ENCODE measurements around the gene AAMP. TPM values are rescaled to one million over a fixed set of nuclear protein-coding genes. Genes with fewer than 3 reads are reported as not detected.
"Not testable (repeated sequence)": the region's sequence is repeated elsewhere in the genome, so short reads cannot be mapped to it uniquely, and the experiment has no call there.

Gene AAMP, protein sequence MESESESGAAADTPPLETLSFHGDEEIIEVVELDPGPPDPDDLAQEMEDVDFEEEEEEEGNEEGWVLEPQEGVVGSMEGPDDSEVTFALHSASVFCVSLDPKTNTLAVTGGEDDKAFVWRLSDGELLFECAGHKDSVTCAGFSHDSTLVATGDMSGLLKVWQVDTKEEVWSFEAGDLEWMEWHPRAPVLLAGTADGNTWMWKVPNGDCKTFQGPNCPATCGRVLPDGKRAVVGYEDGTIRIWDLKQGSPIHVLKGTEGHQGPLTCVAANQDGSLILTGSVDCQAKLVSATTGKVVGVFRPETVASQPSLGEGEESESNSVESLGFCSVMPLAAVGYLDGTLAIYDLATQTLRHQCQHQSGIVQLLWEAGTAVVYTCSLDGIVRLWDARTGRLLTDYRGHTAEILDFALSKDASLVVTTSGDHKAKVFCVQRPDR
- 100 to 1,000 TPM in 2 of 3 donors, 10 to 100 TPM in 1; 71.8 to 158 (median 101) TPM for polyA plus RNA-seq

DNA sequence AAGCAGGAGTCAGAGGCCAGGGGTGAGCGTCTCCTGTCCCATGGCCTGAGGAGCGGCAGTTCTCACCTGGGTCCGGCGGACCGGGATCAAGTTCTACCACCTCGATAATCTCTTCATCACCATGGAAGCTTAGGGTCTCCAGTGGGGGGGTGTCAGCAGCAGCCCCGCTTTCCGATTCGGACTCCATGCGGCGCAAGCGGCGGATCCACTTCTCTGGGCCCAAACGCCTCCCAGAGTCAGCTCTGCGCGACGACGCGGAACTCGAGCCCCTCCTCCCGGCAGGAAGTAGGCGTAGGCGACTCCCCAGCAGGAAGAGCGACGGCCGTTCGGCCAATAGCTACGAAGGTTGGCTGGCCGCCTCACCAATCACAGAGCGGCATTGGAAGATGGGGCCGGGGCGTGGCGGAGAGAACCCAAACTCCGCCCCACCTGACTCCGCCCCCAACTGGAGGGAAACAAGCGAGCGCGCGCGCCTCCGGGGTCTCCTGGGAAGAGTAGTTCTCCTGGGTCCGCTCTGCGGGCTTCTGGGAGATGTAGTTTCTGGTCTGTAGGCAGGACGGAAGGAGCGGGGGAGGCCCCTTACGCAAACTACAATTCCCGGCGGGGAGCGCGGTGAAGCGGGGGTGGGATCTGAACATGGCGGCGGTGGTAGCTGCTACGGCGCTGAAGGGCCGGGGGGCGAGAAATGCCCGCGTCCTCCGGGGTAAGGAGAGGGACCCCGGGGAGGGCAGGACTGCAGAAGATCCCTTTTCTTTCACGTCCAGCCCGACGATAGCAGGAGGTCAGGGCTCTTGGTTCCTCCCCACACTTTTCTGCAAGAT is at the start of gene AAMP, which contains the start of gene PNKD:
AAMP (minus strand) TSS at position 238 of the 821 bp plus-strand sequence; CDS start at position 187, 51 bp downstream.
PNKD (plus strand) TSS at position 620 of the 821 bp plus-strand sequence; CDS start at position 637, 17 bp downstream.
- Mint-ChIP-seq H3K27ac (peak within 1 kb of the TSS; percentile 79 to 92 (median 89)), H3K36me3 (peaks cover 5 to 15% (median 9%) of the 10 kb centered on the region in 3 donors), H3K4me3 (peak within 1 kb of the TSS; percentile 88 to 95 (median 94)), H3K4me1 (peaks cover 45 to 58% of the 10 kb centered on the region in 2 donors), H3K27me3 (ENCODE audit: low read depth in 3 of 3) (peaks cover 4 to 13% (median 5%) of the 10 kb centered on the region in 3 donors), H3K9me3 (no peaks in the 10 kb centered on the region)
- DNase-seq: peak; percentile 100

DNA sequence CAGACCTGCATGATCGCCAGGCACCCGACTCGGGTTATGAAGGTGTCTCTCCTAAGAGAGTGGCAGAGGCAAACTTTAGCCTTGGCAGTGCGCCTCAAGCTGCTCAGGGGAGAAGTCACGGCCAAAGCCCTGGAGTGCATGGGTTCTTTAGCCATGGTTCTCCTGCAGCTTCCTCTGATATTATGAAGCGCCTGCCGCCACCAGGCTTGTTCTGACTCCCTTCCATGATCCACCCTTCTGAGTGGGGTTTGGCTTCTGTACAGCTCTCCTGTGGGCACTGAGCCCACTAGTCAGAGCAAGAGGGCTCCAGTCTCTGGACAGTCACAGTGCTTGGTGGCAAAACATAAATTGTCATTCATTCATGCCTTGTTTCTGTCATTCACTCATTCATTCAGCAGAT is 48.3 kb upstream of the AAMP start:
- peaks cover 4 to 10% (median 6%) of the 10 kb centered on the region in 3 donors for H3K27me3 Mint-ChIP-seq (ENCODE audit: low read depth in 3 of 3)
- DNase-seq: no peak
- no peaks in the 10 kb centered on the region for H3K9me3 Mint-ChIP-seq
- peak overlapping the region in 1 of 6 donors; percentile 46 for H3K27ac Mint-ChIP-seq
- peaks cover 16 to 22% of the 10 kb centered on the region in 2 donors for H3K4me1 Mint-ChIP-seq
- H3K36me3 Mint-ChIP-seq: peaks cover 0 to 5% (median 0%) of the 10 kb centered on the region in 3 donors
- no peak overlapping the region for H3K4me3 Mint-ChIP-seq

DNA sequence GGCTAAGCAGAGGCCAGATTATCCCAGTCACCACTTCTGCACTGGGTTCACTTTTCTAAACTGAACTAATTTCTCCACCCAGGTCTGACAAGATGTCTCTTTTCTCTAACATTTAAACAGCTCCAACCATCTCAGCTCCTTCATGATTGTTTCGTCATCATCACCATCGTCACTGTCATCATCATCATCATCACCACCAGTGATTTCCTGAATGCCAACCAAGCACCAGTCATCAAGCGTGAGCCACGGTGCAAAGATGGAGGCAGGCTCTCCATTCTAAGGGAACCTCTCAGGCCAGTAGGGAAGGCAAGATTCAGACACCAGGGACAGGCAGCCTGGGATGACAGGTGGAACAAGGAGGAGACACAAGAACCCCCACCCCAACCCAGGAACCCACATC is 47.9 kb upstream of the AAMP start:
- H3K4me1 Mint-ChIP-seq: peaks cover 16 to 22% of the 10 kb centered on the region in 2 donors
- H3K4me3 Mint-ChIP-seq: no peak overlapping the region
- H3K36me3 Mint-ChIP-seq: peaks cover 0 to 5% (median 0%) of the 10 kb centered on the region in 3 donors
- DNase-seq: no peak
- peaks cover 4 to 10% (median 5%) of the 10 kb centered on the region in 3 donors for H3K27me3 Mint-ChIP-seq (ENCODE audit: low read depth in 3 of 3)
- H3K27ac Mint-ChIP-seq: no peak overlapping the region
- H3K9me3 Mint-ChIP-seq: no peaks in the 10 kb centered on the region

DNA sequence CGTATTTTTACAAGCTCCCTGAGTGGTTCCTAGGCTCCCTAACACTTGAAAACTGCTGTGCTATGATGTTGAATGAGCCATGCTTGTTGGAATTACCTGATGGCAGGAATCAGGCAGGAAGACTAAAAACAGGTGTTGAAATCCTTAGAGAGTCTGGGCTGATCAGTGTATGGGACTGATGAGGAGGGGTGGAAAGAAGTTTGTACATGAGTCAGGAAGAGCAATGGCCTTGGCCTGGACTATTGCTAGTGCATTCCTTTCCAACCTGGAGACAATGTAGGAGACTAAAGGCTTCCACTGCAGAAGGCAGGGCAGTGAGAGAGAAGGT is 47.3 kb upstream of the AAMP start:
- DNase-seq: no peak
- H3K4me3 Mint-ChIP-seq: no peak overlapping the region
- peaks cover 12 to 17% of the 10 kb centered on the region in 2 donors for H3K4me1 Mint-ChIP-seq
- no peaks in the 10 kb centered on the region for H3K9me3 Mint-ChIP-seq
- peak overlapping the region in 1 of 6 donors; percentile 1 for H3K27ac Mint-ChIP-seq
- H3K27me3 Mint-ChIP-seq (ENCODE audit: low read depth in 3 of 3): peaks cover 1 to 7% (median 2%) of the 10 kb centered on the region in 3 donors
- H3K36me3 Mint-ChIP-seq: peaks cover 0 to 5% (median 0%) of the 10 kb centered on the region in 3 donors

DNA sequence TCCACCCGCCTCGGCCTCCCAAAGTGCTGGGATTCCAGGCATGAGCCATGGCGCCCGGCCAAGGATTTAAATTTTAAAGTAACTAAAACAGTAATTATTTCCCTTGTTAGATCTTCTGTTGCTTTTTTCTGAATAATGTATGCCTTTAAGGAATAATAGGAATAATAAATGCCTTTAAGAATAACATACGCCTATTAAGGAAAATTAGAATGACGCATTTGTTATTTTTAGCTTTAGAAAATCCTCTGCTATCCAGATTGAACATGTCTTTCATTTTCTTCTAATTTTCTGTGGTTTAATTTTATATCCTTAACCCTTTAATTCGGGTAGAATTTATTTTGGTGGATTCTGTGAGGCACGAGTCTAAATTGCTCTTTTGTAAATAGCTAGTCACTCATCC is 45.5 kb upstream of the AAMP start:
- Mint-ChIP-seq H3K4me1 (peaks cover 12 to 16% of the 10 kb centered on the region in 2 donors), H3K4me3 (no peak overlapping the region), H3K36me3 (peaks cover 0 to 5% (median 0%) of the 10 kb centered on the region in 3 donors), H3K9me3 (no peaks in the 10 kb centered on the region), H3K27ac (no peak overlapping the region), H3K27me3 (ENCODE audit: low read depth in 3 of 3) (peaks cover 1 to 4% (median 2%) of the 10 kb centered on the region in 3 donors)
- DNase-seq: no peak

DNA sequence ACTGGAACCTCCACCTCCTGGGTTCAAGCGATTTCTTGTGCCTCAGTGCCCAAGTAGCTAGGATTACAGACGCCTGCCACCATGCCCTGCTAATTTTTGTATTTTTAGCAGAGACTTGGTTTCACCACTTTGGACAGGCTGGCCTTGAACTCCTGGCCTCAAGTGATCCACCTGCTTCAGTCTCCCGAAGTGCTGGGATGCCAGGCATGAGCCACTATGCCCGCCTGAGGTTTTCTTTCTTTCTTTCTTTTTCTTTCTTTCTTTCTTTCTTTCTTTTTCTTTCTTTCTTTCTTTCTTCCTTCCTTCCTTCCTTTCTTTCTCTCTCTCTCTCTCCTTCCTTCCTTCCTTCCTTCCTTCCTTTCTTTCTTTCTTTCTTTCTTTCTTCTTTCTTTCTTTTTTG is 44.8 kb upstream of the AAMP start:
- H3K4me1 Mint-ChIP-seq: peaks cover 12 to 16% of the 10 kb centered on the region in 2 donors
- not testable (repeated sequence) for H3K27me3 Mint-ChIP-seq (ENCODE audit: low read depth in 3 of 3); H3K27ac Mint-ChIP-seq; DNase-seq; H3K4me3 Mint-ChIP-seq; H3K9me3 Mint-ChIP-seq; H3K36me3 Mint-ChIP-seq

DNA sequence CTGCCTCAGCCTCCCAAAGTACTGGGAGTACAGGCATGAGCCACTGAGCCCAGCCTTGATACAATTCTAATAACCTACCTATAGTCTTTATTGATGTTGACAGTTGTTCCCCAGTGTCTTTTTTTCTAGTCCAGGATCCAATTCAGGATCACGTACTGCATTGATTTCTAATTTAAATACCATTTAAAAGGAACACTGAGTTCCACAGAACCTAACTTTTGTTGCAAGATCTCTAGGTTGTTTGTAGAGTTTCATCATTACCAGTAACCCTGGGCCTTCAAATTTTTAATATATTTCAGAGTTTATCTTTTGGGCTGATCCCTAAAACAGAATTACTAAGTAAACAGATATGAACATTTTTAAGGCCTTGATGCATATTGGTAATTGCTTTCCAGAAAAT is 43.4 kb upstream of the AAMP start:
- Mint-ChIP-seq H3K36me3 (peaks cover 0 to 5% (median 0%) of the 10 kb centered on the region in 3 donors), H3K4me1 (peaks cover 12 to 16% of the 10 kb centered on the region in 2 donors), H3K27me3 (ENCODE audit: low read depth in 3 of 3) (peaks cover 1 to 4% (median 2%) of the 10 kb centered on the region in 3 donors), H3K27ac (no peak overlapping the region), H3K4me3 (no peak overlapping the region), H3K9me3 (no peaks in the 10 kb centered on the region)
- DNase-seq: no peak

DNA sequence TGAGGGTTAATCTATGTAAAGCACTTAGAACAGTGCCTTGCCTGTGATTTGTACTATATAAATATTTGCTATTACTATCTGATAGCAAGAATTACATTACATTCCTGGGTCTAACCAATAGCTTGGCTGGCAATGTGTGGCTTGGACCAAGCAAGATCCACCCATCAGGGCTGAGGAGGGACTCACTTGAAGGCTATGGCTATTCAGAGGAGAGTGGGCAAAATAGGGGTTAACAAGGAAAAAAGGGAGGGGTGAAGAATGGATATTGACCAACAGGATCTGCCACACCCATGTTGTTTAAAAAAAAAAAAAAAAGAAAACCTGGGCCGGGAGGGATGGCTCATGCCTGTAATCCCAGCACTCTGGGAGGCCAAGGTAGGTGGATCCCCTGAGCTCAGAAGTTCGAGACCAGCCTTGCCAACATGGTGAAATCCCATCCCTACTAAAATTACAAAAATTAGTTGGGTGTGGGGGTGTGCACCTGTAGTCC is 42.4 kb upstream of the AAMP start:
- Mint-ChIP-seq H3K27me3 (ENCODE audit: low read depth in 3 of 3) (peaks cover 2 to 4% (median 2%) of the 10 kb centered on the region in 3 donors), H3K9me3 (no peaks in the 10 kb centered on the region), H3K4me1 (peaks cover 12 to 16% of the 10 kb centered on the region in 2 donors), H3K36me3 (peaks cover 0 to 5% (median 0%) of the 10 kb centered on the region in 3 donors), H3K4me3 (no peak overlapping the region), H3K27ac (no peak overlapping the region)
- no peak for DNase-seq

DNA sequence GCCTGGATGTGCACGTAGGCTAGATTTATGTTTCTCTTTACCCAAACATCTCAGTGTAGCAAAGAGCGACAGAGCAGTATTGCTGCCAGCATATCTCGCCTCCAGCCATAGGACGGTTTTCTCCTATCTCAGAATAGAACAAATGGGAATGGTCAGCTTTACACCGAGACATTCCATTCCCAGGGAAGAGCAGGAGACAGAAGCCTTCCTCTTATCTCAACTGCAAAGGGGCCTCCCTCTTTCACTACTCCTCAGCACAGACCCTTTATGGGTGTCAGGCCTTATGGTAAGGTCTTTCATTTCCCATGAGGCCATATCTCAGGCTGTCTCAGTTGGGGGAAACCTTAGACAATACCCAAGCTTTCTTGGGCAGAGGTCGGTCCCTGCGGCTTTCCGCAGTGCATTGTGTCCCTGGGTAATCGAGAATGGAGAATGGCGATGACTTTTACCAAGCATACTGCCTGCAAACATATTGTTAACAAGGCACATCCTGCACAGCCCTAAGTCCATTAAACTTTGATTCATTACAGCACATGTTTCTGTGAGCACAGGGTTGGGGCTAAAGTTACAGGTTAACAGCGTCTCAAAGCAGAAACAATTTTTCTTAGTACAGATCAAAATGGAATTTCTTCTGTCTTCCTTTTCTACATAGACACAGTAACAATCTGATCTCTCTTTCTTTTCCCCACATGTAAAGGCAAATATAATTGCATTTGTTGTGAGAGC is 41.8 kb upstream of the AAMP start:
- H3K27ac Mint-ChIP-seq; H3K27me3 Mint-ChIP-seq (ENCODE audit: low read depth in 3 of 3); DNase-seq; H3K36me3 Mint-ChIP-seq; H3K4me3 Mint-ChIP-seq; H3K9me3 Mint-ChIP-seq: not testable (repeated sequence)
- peaks cover 9 to 12% of the 10 kb centered on the region in 2 donors for H3K4me1 Mint-ChIP-seq

DNA sequence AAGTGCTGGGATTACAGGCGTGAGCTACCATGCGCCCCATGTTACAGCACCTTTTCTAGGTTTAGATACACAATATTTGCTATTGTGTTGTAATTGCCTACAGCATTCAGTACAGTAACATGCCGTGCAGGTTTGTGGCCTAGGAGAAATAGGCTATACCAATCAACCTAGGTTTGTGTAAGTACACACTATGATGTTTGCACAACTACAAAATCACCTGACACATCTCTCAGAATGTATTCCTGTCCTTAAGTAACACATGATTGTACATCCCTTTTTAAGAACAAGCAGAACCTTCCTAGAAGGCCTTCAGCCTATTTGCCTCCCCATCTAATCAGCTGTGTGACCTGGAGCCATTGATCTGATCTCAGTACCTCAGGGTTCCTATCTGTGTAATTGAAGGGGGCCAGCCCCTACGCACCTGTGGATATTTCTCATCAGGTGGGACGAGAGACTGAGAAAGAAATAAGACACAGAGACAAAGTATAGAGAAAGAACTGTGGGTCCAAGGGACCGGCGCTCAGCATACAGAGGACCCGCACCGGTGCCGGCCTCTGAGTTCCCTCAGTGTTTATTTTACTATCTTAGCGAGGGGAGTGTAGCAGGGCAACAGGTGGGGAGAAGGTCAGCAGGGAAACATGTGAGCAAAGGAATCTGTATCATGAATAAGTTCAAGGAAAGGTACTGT is 41.1 kb upstream of the AAMP start:
- no peak for DNase-seq
- Mint-ChIP-seq H3K27me3 (ENCODE audit: low read depth in 3 of 3) (peaks cover 2% of the 10 kb centered on the region in 3 donors), H3K27ac (no peak overlapping the region), H3K4me3 (no peak overlapping the region), H3K36me3 (peaks cover 0 to 5% (median 0%) of the 10 kb centered on the region in 3 donors), H3K9me3 (no peaks in the 10 kb centered on the region), H3K4me1 (peaks cover 4 to 5% of the 10 kb centered on the region in 2 donors)

DNA sequence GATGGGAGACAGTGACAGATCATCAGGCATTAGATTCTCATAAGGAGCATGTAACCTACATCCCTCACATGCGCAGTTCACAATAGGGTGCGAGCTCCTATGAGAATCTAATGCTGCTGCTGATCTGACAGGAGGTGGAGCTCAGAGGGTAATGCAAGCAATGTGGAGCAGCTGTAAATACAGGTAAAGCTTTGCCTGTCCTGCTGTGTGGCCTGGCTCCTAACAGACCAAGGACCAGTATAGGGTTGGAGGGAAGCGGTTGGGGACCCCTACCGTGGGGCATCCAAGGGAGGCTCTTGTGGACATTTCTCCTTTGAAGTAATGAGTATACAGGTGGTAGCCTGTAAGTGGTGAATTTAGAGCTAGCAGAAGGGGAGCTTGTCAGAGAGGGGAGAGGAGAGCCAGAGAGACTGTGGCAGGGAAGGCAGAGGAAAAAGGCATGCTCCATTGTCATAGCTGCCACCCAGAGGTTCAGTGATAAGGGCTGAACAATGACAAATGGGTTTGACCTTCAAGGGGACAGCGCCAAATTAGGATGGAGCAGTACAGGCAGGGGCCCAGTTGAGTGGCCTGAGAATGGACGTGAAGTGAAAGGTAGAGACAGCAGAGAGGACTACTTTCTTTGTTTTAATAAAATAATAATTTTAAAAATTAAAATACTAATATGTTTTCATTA is 37.6 kb upstream of the AAMP start:
- peaks cover 0 to 3% (median 2%) of the 10 kb centered on the region in 3 donors for H3K27me3 Mint-ChIP-seq (ENCODE audit: low read depth in 3 of 3)
- no peak overlapping the region for H3K27ac Mint-ChIP-seq
- H3K4me3 Mint-ChIP-seq: no peak overlapping the region
- H3K4me1 Mint-ChIP-seq: no peaks in the 10 kb centered on the region
- H3K9me3 Mint-ChIP-seq: no peaks in the 10 kb centered on the region
- H3K36me3 Mint-ChIP-seq: no peaks in the 10 kb centered on the region
- DNase-seq: no peak

DNA sequence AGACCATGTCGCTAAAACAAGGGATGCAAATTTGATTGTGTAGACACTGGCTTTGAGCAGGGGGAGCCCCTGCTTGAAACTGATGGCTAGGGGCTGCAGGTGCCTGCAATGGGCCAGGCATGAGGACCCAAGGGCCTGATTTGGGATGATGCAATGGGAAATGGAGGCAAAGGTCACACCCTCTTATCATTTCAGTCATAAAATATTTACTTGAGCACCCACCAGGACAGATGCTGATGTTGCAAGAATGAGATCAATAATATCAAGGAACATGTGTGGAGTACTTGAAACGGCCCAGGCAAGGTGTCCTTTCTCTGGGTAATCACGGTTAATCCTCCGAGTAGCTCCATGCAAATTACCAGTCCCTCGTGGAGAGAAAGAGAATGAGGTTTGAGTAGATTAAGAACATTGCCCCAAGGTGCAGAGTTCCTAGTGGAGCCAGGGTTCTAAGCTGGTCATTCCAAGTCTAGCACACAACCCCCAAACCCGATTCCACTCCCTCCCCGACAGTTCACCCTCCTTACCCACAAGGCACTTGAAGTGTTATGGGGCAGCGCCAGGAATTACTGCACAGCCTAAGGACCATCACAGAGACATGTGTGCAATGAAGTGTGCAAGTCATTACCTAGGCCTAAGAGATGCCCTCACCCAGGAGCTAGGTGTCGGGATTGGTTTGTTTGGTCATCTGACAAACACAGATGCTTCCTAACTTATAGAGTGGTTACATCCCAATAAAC is 36.4 kb upstream of the AAMP start:
- DNase-seq: no peak
- Mint-ChIP-seq H3K27me3 (ENCODE audit: low read depth in 3 of 3) (peaks cover 0 to 3% (median 2%) of the 10 kb centered on the region in 3 donors), H3K27ac (no peak overlapping the region), H3K4me1 (peaks cover 3% of the 10 kb centered on the region in 2 donors), H3K36me3 (no peaks in the 10 kb centered on the region), H3K9me3 (no peaks in the 10 kb centered on the region), H3K4me3 (no peak overlapping the region)

Data from immature natural killer cell (primary cell).